GM21526 (cell line): ENCODE data around the gene SHISA7.
"Not testable (repeated sequence)": the region's sequence is repeated elsewhere in the genome, so short reads cannot be mapped to it uniquely, and the experiment has no call there.

ENCODE experiments used
- ATAC-seq: cut with Tn5 transposase; IDR thresholded peaks from one replicate; pipeline ENCODE4 v1.9.1; 2021; ENCODE audit warnings: moderate library complexity; ENCODE audit not compliant: unreplicated experiment, low FRiP score

The SHISA7 gene

GRCh38 chr19:55423225-55424005, 19.7 kb downstream of the SHISA7 start:
- ATAC-seq, result no peak

DNA sequence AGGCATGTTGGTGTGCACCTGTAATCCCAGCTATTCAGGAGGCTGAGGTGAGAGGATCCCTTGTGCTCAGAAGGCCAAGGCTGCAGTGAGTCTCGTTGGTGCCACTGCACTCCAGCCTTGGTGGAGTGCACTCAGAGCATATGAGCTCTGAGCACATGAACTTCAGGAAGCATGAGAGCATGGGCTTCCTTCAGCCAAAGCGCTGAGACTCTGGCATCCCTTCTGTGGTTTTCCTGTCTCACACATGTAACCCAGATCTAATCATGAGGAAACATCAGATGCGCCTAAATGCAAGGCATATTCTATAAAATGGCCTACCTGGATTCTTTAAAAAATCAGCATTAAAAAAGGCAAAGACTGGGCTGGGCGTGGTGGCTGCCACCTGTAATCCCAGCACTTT, 21.8 kb downstream of the SHISA7 start:
- ATAC-seq, result not testable (repeated sequence)

- ATAC-seq, result no peak
Measured at GRCh38 chr19:55419624-55420236, 23.4 kb downstream of the SHISA7 start.

DNA sequence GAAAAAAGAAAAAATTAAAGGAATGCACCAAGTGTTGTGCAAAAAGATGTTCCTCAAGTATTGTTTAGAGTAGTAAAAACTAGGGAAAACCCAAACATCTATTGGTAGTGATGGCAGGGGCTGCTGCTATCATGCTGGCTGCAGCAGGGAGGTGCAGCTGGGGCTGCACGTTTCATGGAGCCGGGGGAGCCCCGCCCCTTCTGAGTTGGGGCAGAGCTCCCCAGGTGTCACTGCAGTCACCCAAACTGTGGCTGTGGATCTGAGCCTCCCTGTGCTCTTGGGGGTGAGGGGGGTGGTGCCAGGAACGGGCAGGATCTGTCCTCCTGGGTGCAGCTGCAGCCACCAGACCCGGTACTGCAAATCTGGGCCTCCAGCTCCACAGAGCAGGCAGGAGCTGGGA, 24.0 kb downstream of the SHISA7 start:
- ATAC-seq, result no peak

GRCh38 chr19:55418185-55418584, 24.9 kb downstream of the SHISA7 start:
- no peak for ATAC-seq

- ATAC-seq, result no peak
Measured at GRCh38 chr19:55410168-55410567, 32.9 kb downstream of the SHISA7 start.

- ATAC-seq, result not testable (repeated sequence)
Measured at GRCh38 chr19:55409179-55409578, 33.9 kb downstream of the SHISA7 start.

DNA sequence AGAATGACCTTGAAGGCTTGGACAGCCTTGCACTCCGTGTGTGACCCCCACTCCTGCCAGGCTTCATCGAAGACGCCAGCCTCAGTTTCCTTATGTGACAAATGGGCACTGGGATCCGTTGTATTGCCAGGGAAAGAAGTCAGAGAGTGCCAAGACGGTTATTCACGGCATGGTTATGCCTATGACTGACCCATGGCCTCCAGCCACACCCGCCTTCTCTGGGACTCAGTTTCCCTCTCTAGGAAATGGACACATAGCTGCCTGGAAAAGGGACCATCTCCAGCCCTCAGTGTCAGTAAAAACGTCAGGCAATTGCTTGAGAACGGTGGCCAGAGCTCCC, 34.6 kb downstream of the SHISA7 start:
- ATAC-seq, result no peak

DNA sequence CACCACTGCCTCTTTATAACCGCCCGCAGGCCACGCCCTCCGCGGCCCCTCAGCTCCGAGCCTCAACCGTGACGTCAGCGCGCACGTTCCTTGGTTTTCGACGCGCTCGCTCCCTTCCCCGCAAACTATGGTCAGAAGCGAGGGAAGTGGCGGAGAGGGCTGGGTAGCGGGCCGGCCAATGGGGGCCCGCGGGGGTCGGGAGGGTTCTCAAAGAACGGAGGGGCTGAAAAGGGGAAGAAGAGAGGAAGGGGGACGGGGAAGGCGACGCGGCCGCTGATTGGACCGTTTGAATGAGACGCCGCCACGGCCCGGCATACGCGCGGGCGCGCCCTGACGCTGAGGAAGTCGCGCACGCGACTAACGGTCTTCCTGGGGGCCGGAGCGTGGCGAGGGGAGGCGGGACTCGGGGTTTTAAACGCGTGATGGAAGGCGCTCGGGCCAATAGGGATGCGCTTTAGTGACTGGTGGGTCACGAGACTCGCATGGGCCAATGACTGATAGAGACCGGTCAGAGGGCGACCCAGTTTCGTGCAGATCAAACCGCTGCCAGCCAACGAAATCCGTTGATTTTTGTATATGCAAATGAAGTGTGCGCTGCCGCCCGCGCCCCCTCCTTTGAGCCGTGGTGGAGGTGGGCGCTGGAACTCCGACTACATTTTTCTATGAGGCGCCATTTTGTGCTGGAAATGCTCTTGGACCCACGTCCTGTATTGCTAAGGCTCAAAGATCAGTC, 35.1 kb downstream of the SHISA7 start:
- ATAC-seq, result peak; percentile 72

DNA sequence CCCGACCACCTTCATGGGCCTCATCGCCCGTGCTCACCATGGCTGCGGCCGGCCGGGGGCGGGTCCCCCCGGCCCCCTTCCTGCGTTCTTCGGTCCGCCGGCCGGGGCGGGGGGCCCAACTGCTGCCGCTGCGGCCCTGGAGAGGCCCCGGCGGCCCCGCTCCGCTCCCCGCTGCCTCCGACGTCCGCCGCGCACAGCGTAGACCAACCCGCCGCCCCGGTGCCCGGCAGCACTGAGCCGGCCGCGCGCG, 35.6 kb downstream of the SHISA7 start, which contains the start of gene UBE2S:
UBE2S (minus strand) TSS at position 239 of the 250 bp plus-strand sequence; CDS start at position 40, 199 bp downstream.
- not testable (repeated sequence) for ATAC-seq

DNA sequence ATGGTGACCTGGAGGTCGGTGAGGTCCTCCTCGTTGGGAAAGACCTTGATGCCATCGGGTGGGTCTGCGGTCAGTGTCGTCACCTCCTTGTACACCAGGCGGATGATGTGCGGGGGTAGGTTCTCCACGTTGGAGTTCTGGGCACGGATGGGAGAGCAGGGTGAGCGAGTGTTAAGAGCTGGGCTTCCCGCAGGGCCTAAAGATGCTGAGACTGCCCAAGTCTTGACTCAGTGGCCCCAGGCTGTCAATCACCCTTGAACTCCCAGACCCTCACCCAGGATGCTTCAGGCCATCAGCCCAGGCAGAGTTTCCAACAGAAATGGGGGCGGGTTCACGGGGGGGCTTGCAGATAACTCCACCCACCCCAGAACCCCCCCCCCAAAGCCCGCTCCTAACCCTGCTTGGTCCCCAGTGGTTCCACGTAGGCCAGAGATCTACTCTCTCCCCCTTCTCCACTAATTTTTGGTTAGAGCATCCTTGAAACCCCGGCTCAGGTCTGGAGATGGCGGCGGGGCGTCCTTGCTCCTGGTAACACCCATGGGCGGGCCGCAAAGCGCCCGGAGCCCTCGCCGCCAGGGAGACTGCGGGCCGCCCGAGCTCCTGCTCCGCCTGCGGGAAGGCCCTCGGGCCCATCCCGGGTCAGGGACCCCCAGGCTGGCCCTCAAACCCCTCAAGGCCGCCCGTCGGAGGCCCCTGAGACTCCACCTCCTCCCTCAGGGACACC, 36.1 kb downstream of the SHISA7 start:
- ATAC-seq, result no peak

DNA sequence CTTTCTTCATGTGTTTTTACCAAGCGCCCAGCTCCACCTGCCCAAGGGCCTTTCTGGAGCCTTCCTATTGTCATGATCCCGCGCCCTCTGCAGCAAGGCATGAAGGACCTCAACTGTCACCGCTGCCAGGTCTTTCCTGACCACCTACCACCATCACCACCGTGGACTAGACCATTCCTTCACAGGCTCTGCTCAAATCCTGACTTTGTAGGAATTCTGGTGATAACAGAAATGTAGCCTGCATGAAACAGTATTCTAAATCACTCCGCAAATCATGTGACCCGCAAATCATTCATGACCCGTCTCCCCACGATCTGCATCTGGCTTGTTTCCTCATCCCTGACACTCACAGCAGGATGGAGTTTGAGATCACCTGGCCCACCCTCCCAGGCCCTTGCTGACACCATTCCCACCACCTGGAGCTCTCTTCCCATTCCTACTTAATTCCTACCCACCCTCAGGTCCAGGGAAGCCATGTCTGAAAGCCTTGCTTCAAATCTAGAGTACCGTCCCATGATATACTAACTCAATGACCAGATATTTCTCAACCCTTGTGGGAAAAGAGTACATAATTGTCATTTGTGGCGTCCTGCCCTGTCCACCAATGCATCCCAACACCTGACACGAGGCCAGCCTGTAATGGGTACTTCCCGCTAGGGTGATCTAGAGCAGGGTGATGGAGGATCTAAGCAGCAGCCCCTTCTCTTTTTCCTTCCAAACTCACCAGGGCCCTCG, 36.8 kb downstream of the SHISA7 start:
- ATAC-seq, result no peak

DNA sequence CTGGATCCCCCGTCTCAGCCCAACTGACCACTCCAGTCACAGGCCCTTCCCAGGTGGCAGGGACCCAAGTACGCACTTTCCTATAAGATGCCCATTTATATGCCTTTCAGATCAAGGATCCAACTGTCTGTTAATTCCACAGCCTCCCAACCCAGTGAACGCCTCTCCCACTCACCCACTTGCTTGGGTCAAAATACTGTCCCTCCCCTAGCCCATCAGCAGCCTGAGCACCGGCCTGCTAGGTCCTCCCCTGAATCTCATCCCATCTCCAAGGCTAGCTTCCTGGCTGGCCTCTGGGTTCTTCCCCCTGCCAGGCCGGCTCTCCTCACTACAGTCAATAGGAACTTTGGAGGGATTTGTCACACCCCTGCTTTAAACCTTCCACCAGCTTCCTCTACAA, 37.5 kb downstream of the SHISA7 start:
- ATAC-seq, result no peak

DNA sequence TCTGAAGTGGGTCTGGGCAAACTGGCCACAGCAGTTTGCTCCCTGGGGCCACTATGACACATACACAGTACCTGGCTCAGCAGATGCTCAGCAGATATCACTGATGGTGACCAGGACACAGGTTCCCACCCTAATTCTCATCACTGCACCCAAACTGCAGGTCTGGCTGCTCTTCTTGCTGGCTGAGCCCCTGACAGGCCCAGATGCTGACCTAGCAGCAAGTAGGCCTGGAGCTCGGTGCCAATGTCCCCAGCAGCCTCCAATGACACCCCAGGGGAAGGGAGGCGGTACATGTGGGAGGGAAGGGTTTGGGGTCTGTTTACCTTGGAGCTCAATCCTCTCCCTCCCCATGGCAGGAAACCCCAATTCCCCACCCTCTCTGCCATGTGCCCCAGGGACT, 40.6 kb downstream of the SHISA7 start:
- no peak for ATAC-seq

- ATAC-seq, result not testable (repeated sequence)
Measured at GRCh38 chr19:55401390-55401789, 41.7 kb downstream of the SHISA7 start.

DNA sequence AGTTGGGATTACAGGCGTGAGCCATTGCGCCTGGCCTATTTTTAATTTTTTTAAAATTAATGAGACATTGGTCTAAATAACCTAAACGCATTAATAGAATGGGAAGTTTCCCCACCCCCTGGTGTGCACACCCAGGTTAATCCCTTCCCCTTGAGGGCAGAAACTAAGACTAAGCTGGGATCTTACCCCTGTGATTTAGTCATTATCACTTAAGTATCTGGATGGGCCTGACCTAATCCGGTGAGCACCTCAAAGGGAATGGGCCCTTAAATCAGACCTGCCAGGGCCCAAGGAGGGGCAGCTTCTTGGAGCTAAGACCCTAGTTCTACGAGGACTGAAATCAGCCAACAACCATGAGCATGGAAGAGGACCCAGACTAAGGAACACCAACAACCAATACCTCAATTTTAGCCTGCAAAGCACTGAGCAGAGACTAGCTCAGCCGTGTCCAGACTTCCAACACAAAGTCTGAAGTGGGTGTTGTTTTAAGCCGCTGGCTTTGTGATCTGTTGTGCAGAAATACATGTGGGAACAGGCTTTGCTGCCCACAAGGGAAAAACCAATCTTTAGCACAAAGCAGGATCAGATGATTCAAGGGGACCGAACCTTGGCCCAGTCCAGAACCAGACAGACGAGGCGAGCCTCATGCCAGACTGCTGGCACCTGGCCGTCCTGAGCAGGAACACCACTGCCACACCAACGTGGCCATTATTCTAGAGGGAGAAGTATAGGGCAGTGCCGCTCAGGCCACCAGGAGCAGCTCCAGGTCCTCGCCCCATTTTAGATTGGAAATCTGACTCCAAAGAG, 42.6 kb downstream of the SHISA7 start:
- no peak for ATAC-seq

GRCh38 chr19:55398200-55398925, 44.7 kb downstream of the SHISA7 start:
- no peak for ATAC-seq

GRCh38 chr19:55392820-55393761, 50.0 kb downstream of the SHISA7 start:
- ATAC-seq, result no peak
